ENCODE results near the gene TYSND1.

Gene TYSND1

DNA sequence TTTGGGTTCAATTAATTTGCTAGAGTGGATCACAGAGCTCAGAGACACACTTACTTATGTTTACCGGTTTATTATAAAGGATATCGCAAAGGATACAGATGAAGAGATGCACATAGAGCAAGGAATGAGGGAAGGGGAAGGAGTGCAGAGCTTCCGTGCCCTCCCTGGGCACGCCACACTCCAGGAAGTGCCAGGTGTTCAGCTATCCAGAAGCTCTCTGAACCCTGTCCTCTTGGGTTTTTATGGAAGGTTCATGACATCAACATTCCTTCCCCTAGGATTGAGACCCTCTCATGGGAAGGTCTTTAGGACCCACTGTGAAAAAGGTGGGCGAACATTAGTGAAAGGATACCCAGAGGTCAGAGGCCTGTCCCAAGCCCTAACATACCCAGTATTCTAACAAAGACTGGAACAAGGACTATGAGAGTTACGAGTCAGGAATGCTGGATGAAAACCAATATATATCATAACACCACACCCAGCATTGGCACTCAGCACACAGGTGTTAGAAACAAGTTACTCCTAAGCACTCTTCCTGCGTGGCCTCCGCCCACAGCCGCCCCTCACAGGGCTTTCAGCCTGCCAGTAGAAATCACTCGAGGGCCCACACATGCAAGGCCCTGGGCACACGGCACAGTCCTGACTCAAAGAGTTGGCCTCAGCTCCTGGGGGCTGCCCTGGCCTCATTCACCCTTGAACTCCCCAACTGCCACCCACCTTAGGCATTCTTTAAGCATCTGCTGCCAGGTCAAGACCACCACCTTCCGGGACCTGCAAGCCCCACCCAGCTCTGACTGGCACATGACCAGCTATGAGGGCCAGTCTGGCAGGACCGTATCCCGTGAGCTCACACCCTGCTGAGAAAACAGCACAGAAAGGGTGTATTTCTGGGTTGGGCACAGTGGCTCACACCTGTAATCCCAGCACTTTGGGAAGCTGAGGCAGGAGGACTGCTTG lies 8.3 kb downstream of the TYSND1 start:
- H3K27me3 ChIP-seq: peaks cover 7% of the 10 kb centered on the region

DNA sequence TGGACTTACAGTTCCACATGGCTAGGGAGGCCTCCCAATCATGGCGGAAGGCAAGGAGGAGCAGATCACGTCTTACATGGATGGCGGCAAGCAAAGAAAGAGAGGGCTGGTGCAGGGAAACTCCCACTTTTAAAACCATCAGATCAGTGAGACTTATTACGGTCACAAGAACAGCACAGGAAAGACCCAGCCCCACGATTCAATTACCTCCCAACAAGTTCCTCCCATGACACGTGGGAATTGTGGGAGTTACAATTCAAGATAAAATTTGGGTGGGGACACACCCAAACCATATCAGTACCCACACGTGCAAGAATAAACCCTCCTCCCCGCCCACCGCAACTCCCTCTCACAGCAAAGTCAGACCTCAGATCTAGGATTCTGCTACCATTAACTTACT lies 9.4 kb downstream of the TYSND1 start:
- Histone ChIP-seq H3K4me1 (peaks cover 12% of the 10 kb centered on the region), H3K4me2 (no peak overlapping the region), H3K9me3 (no peaks in the 10 kb centered on the region), H3K36me3 (peaks cover 26% of the 10 kb centered on the region), H3K27me3 (peaks cover 18% of the 10 kb centered on the region), H3K27ac (no peak overlapping the region), H4K20me1 (no peaks in the 10 kb centered on the region), H3K9ac (no peak overlapping the region), H3K4me3 (no peak overlapping the region)
- TF ChIP-seq Cebpa-rat (IDR thresholded peaks at IDR 0.05): no peak

More for the DNA sequence above, 8.3 kb downstream of the TYSND1 start:
- no peak for TF ChIP-seq Cebpa-rat (IDR thresholded peaks at IDR 0.05)
- Histone ChIP-seq H3K4me3 (no peak overlapping the region), H3K9me3 (no peaks in the 10 kb centered on the region), H3K27ac (no peak overlapping the region), H3K4me1 (peaks cover 6% of the 10 kb centered on the region), H3K9ac (no peak overlapping the region), H4K20me1 (peaks cover under 1% of the 10 kb centered on the region; the same call in 1 of the 2 replicates), H3K36me3 (peaks cover 29% of the 10 kb centered on the region), H3K4me2 (no peak overlapping the region)

DNA sequence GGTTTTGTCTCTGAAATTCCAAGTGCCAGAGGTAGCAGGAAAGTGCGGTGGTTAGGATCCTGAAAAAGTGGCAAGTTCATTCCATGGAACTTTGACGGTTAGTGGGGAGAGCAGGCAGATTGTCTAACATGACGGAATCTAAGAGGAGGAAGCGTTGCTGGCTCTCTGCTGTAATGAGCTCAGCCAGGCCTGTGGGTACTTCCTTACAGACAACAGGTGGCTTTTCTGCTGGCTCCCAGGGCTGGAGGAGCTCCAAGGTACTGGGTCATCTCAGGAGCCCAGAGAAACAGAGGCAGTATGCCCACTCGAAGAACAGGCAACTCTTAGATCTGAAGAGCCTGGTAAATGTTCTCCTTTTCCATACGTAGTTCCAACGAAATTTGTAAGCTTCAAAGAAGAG lies 10.8 kb downstream of the TYSND1 start:
- H3K27ac ChIP-seq: no peak overlapping the region
- peaks cover 27% of the 10 kb centered on the region for H3K27me3 ChIP-seq
- H3K36me3 ChIP-seq: peaks cover 26% of the 10 kb centered on the region
- no peak for TF ChIP-seq Cebpa-rat (IDR thresholded peaks at IDR 0.05)
- H3K4me1 ChIP-seq: peaks cover 27% of the 10 kb centered on the region
- H3K4me3 ChIP-seq: no peak overlapping the region
- H3K4me2 ChIP-seq: no peak overlapping the region
- no peaks in the 10 kb centered on the region for H3K9me3 ChIP-seq
- H3K9ac ChIP-seq: no peak overlapping the region
- no peaks in the 10 kb centered on the region for H4K20me1 ChIP-seq

DNA sequence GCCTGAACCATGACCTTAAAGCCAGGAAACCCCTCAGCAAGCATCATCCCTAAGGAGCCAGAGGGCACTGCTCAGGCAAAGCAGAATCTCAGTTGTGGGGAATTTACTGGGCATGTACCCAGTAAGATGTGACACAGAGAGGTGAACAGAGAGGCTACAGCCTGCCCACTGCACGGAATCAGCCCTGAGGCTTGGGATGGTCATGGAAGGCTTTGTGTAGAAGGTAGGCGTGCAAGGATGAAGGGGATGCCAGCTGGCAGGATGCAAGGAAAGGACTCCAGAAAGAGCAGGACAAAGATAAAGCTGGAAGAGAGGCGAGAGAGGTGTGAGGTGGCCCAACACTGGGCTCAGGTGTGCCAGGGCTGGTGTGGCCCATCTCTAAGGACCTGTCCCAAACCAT lies 11.5 kb downstream of the TYSND1 start:
- TF ChIP-seq Cebpa-rat (IDR thresholded peaks at IDR 0.05): no peak
- Histone ChIP-seq H4K20me1 (no peaks in the 10 kb centered on the region), H3K4me2 (no peak overlapping the region), H3K9ac (no peak overlapping the region), H3K4me1 (peaks cover 31% of the 10 kb centered on the region), H3K4me3 (no peak overlapping the region), H3K27ac (no peak overlapping the region), H3K27me3 (peaks cover 27% of the 10 kb centered on the region), H3K9me3 (no peaks in the 10 kb centered on the region), H3K36me3 (peaks cover 25% of the 10 kb centered on the region)

DNA sequence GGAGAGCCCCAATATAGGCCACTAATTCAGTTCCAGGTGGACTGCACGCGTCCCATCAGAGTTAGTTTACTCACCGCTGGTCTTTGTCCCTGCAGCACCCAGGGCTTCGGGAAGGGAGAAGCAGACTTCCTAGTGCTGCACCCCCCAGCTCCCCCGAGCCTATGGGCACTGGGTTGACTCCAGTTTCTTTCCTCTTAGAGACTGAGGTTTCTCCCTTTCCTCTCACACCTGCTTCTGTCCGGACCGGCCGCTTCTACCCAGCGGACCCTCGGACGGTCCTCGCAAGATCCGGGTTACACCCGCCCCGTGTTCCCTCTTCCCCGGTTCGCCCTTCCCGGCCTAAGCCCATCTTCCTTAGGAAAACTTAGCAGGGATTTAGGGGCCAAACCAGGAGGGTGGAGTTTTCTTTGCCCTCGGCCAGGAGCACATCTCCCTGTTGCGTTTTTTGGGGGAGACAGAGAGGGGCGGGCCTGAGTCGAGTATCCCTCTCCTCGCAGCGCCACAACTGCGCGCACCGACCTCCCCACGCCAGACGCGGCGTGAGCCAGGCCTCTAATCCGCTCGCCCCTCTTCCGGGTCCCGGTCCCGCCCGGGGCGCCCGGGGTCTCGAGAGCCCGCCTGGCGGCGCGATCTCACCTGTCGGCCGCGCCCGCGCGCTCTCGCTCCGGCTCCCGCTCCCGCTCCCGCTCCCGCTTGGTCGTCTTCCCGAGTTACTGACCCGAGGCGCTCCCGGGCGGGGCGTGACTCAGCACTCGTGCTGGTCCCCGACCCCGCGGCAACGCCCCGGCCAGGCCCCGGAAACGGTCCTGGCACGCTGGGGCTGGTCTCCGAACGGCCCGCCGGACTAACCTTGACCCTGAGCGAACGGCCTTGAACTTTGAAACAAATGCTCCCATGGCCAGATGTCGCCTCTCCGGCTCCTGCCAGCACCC lies 14.1 kb downstream of the TYSND1 start, which contains the start of gene AIFM2:
Gene AIFM2 (minus strand): TSS at position 728 of the 932 bp plus-strand sequence. CDS start 8,741 bp downstream, outside the sequence.
- peak within 1 kb of the TSS; percentile 98 for H3K4me2 ChIP-seq
- no peaks in the 10 kb centered on the region for H3K9me3 ChIP-seq
- no peak for TF ChIP-seq Cebpa-rat (IDR thresholded peaks at IDR 0.05)
- peak within 1 kb of the TSS; percentile 81 for H3K27ac ChIP-seq
- H3K4me3 ChIP-seq: peak within 1 kb of the TSS; percentile 76
- H3K4me1 ChIP-seq: peaks cover 31% of the 10 kb centered on the region
- H3K9ac ChIP-seq: peak within 1 kb of the TSS; percentile 82
- H3K27me3 ChIP-seq: peaks cover 27% of the 10 kb centered on the region
- no peaks in the 10 kb centered on the region; the same call in 1 of the 2 replicates for H3K36me3 ChIP-seq
- H4K20me1 ChIP-seq: no peaks in the 10 kb centered on the region

DNA sequence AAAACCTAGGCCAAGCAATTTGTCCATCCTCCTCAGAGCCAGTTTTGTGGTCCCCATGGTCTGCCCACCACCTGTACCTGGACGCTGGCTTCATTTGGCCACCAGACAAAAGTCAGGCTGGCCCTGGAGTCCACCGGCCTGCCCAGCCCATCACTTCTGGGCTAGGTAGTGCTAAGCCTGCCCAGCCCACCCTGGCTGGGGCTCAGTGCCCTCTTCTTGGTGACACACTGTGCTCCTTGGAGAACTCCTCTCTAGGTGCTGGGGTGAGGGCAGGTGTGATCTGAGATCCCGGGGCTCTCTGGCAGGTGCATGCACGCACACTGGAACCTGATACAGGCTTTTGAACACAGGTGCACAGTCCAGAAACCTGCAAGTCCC lies 15.0 kb downstream of the TYSND1 start:
- peak overlapping the region; percentile 76 for H3K4me3 ChIP-seq
- peaks cover 27% of the 10 kb centered on the region for H3K27me3 ChIP-seq

DNA sequence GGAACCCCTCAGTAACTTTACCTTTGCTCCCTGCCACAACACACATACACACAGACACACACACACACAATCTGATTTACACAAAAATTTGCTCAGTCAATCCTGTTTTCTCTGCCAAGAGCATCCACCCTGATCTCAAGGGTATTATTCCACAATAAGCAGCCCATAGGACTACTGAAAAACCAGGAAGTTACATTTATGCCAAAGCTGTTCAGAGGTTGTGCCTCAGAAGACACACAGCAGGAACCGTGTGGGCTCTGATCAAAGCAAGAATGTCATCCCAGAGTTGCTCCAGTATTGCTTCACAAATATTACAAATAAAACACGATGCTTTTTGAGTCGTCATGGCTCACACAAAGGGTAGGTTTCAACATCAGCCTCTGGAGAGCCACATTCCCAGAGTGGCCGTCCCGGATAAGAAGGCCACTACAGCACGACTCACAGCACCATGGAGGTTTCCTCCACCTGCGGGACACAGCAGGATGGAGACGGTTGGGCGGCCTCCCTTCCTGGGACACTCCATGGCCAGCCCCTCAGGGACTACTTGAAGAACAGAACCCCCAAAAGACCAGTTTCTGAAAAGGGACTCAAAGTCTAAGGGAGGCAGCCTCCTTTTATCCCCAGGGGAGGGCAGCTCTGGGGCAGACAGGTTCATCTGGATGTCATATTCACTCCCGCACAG lies 15.5 kb downstream of the TYSND1 start:
- Histone ChIP-seq H3K4me2 (peak overlapping the region; percentile 98), H3K9ac (no peak overlapping the region), H3K27me3 (peaks cover 27% of the 10 kb centered on the region), H3K36me3 (no peaks in the 10 kb centered on the region), H3K4me1 (peaks cover 33% of the 10 kb centered on the region), H4K20me1 (no peaks in the 10 kb centered on the region), H3K27ac (no peak overlapping the region), H3K9me3 (no peaks in the 10 kb centered on the region), H3K4me3 (peak overlapping the region; percentile 76; the same call in 1 of the 2 replicates)
- 0 out of 2 replicates have a peak, but pooled peaks have one; percentile 12 for TF ChIP-seq Cebpa-rat (IDR thresholded peaks at IDR 0.05)

More for the DNA sequence above, 15.0 kb downstream of the TYSND1 start:
- H3K36me3 ChIP-seq: no peaks in the 10 kb centered on the region; the same call in 1 of the 2 replicates
- H4K20me1 ChIP-seq: no peaks in the 10 kb centered on the region
- peak overlapping the region; percentile 98 for H3K4me2 ChIP-seq
- H3K9ac ChIP-seq: peak overlapping the region; percentile 82; the same call in 1 of the 2 replicates
- peaks cover 28% of the 10 kb centered on the region for H3K4me1 ChIP-seq
- H3K27ac ChIP-seq: peak overlapping the region; percentile 81; the same call in 1 of the 2 replicates
- TF ChIP-seq Cebpa-rat (IDR thresholded peaks at IDR 0.05): no peak
- no peaks in the 10 kb centered on the region for H3K9me3 ChIP-seq

DNA sequence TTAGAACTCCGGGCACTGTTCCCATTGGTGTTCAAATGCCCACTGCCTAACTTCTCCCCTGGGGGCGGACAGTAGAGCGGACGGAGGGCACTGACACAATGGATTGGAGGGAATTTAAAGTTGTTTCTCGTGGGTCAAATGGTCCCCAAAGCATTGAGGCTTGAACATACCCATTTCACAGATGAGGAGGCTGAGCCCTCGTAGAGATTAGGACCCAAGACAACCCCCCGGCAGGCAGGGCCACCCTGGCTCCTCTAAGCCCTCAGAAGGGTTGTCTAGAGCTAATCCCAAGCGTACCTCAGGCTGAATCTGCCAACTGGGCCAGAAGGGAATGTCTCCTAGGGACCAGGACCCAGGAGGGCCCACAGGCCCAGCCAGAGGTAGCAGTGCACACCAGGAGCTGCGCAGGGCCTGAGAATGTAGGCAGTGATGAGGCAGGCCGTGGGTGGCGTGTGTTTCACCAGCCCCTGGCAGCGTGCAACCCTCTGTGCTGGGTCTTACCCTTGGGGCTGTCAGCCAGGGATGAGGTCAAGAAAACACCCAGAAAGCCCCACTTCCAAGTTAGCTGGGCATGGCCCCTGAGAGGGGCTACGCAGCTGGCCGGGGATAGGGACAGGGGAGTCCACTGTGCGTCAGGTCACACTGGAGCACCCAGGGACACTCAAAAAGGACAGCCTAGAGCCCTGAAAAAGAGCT lies 19.7 kb downstream of the TYSND1 start:
- Histone ChIP-seq H3K27ac (peak overlapping the region; percentile 49), H3K4me2 (peak overlapping the region; percentile 61), H3K27me3 (peaks cover 6% of the 10 kb centered on the region), H3K9me3 (no peaks in the 10 kb centered on the region), H3K4me3 (no peak overlapping the region), H3K9ac (no peak overlapping the region), H3K4me1 (peaks cover 32% of the 10 kb centered on the region), H4K20me1 (no peaks in the 10 kb centered on the region), H3K36me3 (peaks cover 4% of the 10 kb centered on the region; the same call in 1 of the 2 replicates)
- no peak for TF ChIP-seq Cebpa-rat (IDR thresholded peaks at IDR 0.05)
